Measurements from ENCODE around the gene PPP2R2C.
A peak's percentile ranks its signal among the peaks of the same experiment; 100 is the strongest.

Gene PPP2R2C

GRCh38 chr4:6332042-6332668, 140.3 kb downstream of the PPP2R2C start:
- no peak for DNase-seq (ENCODE audit: low read depth in 2 of 2)

GRCh38 chr4:6331468-6331867, 140.9 kb downstream of the PPP2R2C start:
- no peak for DNase-seq (ENCODE audit: low read depth in 2 of 2)

GRCh38 chr4:6331018-6331417, 141.4 kb downstream of the PPP2R2C start:
- DNase-seq (ENCODE audit: low read depth in 2 of 2): no peak

GRCh38 chr4:6330384-6330767, 142.0 kb downstream of the PPP2R2C start:
- no peak for DNase-seq (ENCODE audit: low read depth in 2 of 2)

- no peak for DNase-seq (ENCODE audit: low read depth in 2 of 2)
Observed at GRCh38 chr4:6329478-6330383, 142.7 kb downstream of the PPP2R2C start.

- no peak for DNase-seq (ENCODE audit: low read depth in 2 of 2)
Observed at GRCh38 chr4:6328526-6328925, 143.9 kb downstream of the PPP2R2C start.

GRCh38 chr4:6327220-6327917, 145.0 kb downstream of the PPP2R2C start:
- DNase-seq (ENCODE audit: low read depth in 2 of 2): peak; percentile 73 to 76

GRCh38 chr4:6326312-6327060, 145.9 kb downstream of the PPP2R2C start:
- DNase-seq (ENCODE audit: low read depth in 2 of 2): no peak

GRCh38 chr4:6325788-6326290, 146.6 kb downstream of the PPP2R2C start:
- no peak for DNase-seq (ENCODE audit: low read depth in 2 of 2)

GRCh38 chr4:6324999-6325787, 147.2 kb downstream of the PPP2R2C start:
- DNase-seq (ENCODE audit: low read depth in 2 of 2): no peak

GRCh38 chr4:6324461-6324998, 147.9 kb downstream of the PPP2R2C start:
- DNase-seq (ENCODE audit: low read depth in 2 of 2): no peak

GRCh38 chr4:6322761-6323566, 149.4 kb downstream of the PPP2R2C start:
- DNase-seq (ENCODE audit: low read depth in 2 of 2): no peak

GRCh38 chr4:6322067-6322760, 150.2 kb downstream of the PPP2R2C start:
- DNase-seq (ENCODE audit: low read depth in 2 of 2): no peak

- no peak for DNase-seq (ENCODE audit: low read depth in 2 of 2)
Observed at GRCh38 chr4:6321361-6321760, 151.1 kb downstream of the PPP2R2C start.

GRCh38 chr4:6320663-6321062, 151.8 kb downstream of the PPP2R2C start:
- no peak for DNase-seq (ENCODE audit: low read depth in 2 of 2)

- no peak for DNase-seq (ENCODE audit: low read depth in 2 of 2)
Observed at GRCh38 chr4:6319530-6320150, 152.8 kb downstream of the PPP2R2C start.

- DNase-seq (ENCODE audit: low read depth in 2 of 2): no peak
Observed at GRCh38 chr4:6318206-6318605, 154.2 kb downstream of the PPP2R2C start.

- DNase-seq (ENCODE audit: low read depth in 2 of 2): no peak
Observed at GRCh38 chr4:6316461-6317003, 155.9 kb downstream of the PPP2R2C start.
